Measurements from ENCODE around the gene PCIF1.

- TF ChIP-seq POLR2AphosphoS5 (IDR thresholded peaks at IDR 0.05; ENCODE audit: insufficient read depth, low read depth, low read length) = no peak
- TF ChIP-seq CTCF (IDR thresholded peaks at IDR 0.05; ENCODE audit: extremely low read depth in 1 of 2, insufficient read depth in 1 of 2, low read depth in 1 of 2, low read length in 2 of 2) = no peak
- no peak for TF ChIP-seq POLR2A (IDR thresholded peaks at IDR 0.05; ENCODE audit: low read depth, low read length)
- no peak for TF ChIP-seq EZH2 (IDR thresholded peaks at IDR 0.05; ENCODE audit: borderline replicate concordance, low read depth, low read length, severe bottlenecking)
- no peak for TF ChIP-seq MAX (IDR thresholded peaks at IDR 0.05; ENCODE audit: insufficient read depth, insufficient read length)
- no peak for TF ChIP-seq MYC (IDR thresholded peaks at IDR 0.05; ENCODE audit: low read depth, low read length)
- no peak for TF ChIP-seq GATA2 (IDR thresholded peaks at IDR 0.05; ENCODE audit: insufficient read depth, insufficient read length, low read depth, low read length)
- peak; percentile 21 for TF ChIP-seq FOS (IDR thresholded peaks at IDR 0.05; ENCODE audit: borderline replicate concordance, insufficient read depth, low read length)
- TF ChIP-seq JUN (IDR thresholded peaks at IDR 0.05; ENCODE audit: borderline replicate concordance, insufficient read depth, insufficient read length, low read depth) = peak; percentile 23
Observed at GRCh38 chr20:45935416-45936046, 1.0 kb downstream of the PCIF1 start.
